Measurements from ENCODE around the gene NTN1. TPM values are rescaled to one million over a fixed set of nuclear protein-coding genes. Genes with fewer than 3 reads are reported as not detected.

NTN1 gene
- total and polyA plus RNA-seq, 11 donors = 9.3 to 25.8 (median 17.3) TPM

- peaks cover 0 to 67% (median 29%) of the 10 kb centered on the region in 9 donors for H3K27me3 ChIP-seq
- no peak for TF ChIP-seq CTCF (IDR thresholded peaks at IDR 0.05)
- TF ChIP-seq POLR2A (IDR thresholded peaks at IDR 0.05) = no peak
- peaks cover 0 to 37% (median 18%) of the 10 kb centered on the region in 12 donors for H3K4me1 ChIP-seq
- WGBS, 4 donors = 16 to 36% (median 23%) methylated on average over 31 to 49 of the region's 49 CpGs
- DNase-seq (no peak), ATAC-seq (peak in 1 of 4 donors; percentile 1)
- H3K36me3 ChIP-seq = no peaks in the 10 kb centered on the region
- intact Hi-C loops (cut with DNase I) = no loop called here
- peak overlapping the region in 11 of 12 donors; percentile 15 to 88 (median 73) for H3K4me3 ChIP-seq
- H3K9me3 ChIP-seq = no peaks in the 10 kb centered on the region
- peak overlapping the region in 2 of 12 donors; percentile 84 to 85 for H3K27ac ChIP-seq
These were observed 2.3 kb downstream of the NTN1 start for GRCh38 chr17:9023392-9024218.

- intact Hi-C loops (cut with DNase I) = no loop called here
- Histone ChIP-seq H3K27me3 (peaks cover 0 to 62% (median 29%) of the 10 kb centered on the region in 9 donors), H3K9me3 (no peaks in the 10 kb centered on the region), H3K36me3 (no peaks in the 10 kb centered on the region), H3K27ac (no peak overlapping the region), H3K4me3 (no peak overlapping the region), H3K4me1 (peaks cover 0 to 37% (median 18%) of the 10 kb centered on the region in 12 donors)
- ATAC-seq (no peak), DNase-seq (no peak)
- WGBS, 4 donors = 61 to 75% (median 70%) methylated on average over 14 of the region's 14 CpGs
- no peak for TF ChIP-seq CTCF (IDR thresholded peaks at IDR 0.05)
- no peak for TF ChIP-seq POLR2A (IDR thresholded peaks at IDR 0.05)
These were observed 3.2 kb downstream of the NTN1 start for GRCh38 chr17:9024497-9024896.

GRCh38 chr17:9026741-9027140 is 5.4 kb downstream of the NTN1 start:
- ATAC-seq (no peak), DNase-seq (no peak)
- Histone ChIP-seq H3K9me3 (no peaks in the 10 kb centered on the region), H3K27ac (no peak overlapping the region), H3K4me3 (no peak overlapping the region), H3K27me3 (peaks cover 0 to 42% (median 29%) of the 10 kb centered on the region in 9 donors), H3K36me3 (no peaks in the 10 kb centered on the region), H3K4me1 (peaks cover 0 to 28% (median 16%) of the 10 kb centered on the region in 12 donors)
- WGBS, 4 donors = 80 to 84% (median 81%) methylated on average over 7 to 8 of the region's 8 CpGs
- intact Hi-C loops (cut with DNase I) = no loop called here
- TF ChIP-seq CTCF (IDR thresholded peaks at IDR 0.05) (no peak), POLR2A (IDR thresholded peaks at IDR 0.05) (no peak)

- 61 to 71% (median 66%) methylated on average over 11 of the region's 11 CpGs for WGBS, 4 donors
- peak in 2 of 4 donors; percentile 20 to 47 for ATAC-seq
- no peaks in the 10 kb centered on the region for H3K9me3 ChIP-seq
- DNase-seq = no peak
- peaks cover 0 to 12% (median 3%) of the 10 kb centered on the region in 12 donors for H3K4me1 ChIP-seq
- no peak overlapping the region for H3K4me3 ChIP-seq
- no peak for TF ChIP-seq POLR2A (IDR thresholded peaks at IDR 0.05)
- TF ChIP-seq CTCF (IDR thresholded peaks at IDR 0.05) = no peak
- H3K27me3 ChIP-seq = peaks cover 0 to 30% (median 12%) of the 10 kb centered on the region in 9 donors
- intact Hi-C loops (cut with DNase I) = no loop called here
- H3K27ac ChIP-seq = no peak overlapping the region
- H3K36me3 ChIP-seq = no peaks in the 10 kb centered on the region
These were observed 7.1 kb downstream of the NTN1 start for GRCh38 chr17:9028202-9028987.

Measured in heart left ventricle (tissue), 16 donors.